HepG2 (cell line): ENCODE data around the gene LAMB4. TPM values are rescaled to one million over a fixed set of nuclear protein-coding genes. Genes with fewer than 3 reads are reported as not detected.

Experiments used
- FOSL2 ChIP-seq: sonication (generic); formaldehyde crosslinking; IDR thresholded peaks from 2 replicates; pipeline ENCODE4 v1.4.0; 2020; ENCODE audit warnings: missing genetic modification reagents
- FOXA3 ChIP-seq: IDR thresholded peaks from 2 replicates; pipeline ENCODE4 v1.6.1; 2016; ENCODE audit warnings: missing genetic modification reagents, missing compliant biosample characterization
- FOXP1 ChIP-seq, 2 experiments: fragments of 450-650 bp in 1 of 2; IDR thresholded peaks; 2 replicates each; pipeline ENCODE4 v1.6.1; 2017 to 2018; ENCODE audit warnings: antibody characterized with exemption in 1 of 2
- HDAC1 ChIP-seq: sonication (generic); formaldehyde crosslinking; IDR thresholded peaks from 2 replicates; pipeline ENCODE4 v1.5.1; 2020; ENCODE audit warnings: mild to moderate bottlenecking, missing genetic modification reagents
- MXI1 ChIP-seq: IDR thresholded peaks from 3 replicates; pipeline ENCODE4 v1.6.1; 2012; ENCODE audit warnings: low read depth, low read length, inconsistent platforms, borderline replicate concordance
- NR2F6 ChIP-seq, 2 experiments: IDR thresholded peaks; 2 replicates each; pipeline ENCODE4 v1.6.1; 2016; ENCODE audit warnings: antibody characterized with exemption in 1 of 2, mild to moderate bottlenecking in 1 of 2
- ONECUT2 ChIP-seq: sonication (generic); formaldehyde crosslinking; IDR thresholded peaks from 2 replicates; pipeline ENCODE4 v1.4.0; 2020; ENCODE audit warnings: missing genetic modification reagents
- PPARG ChIP-seq: conservative IDR thresholded peaks from 2 replicates; pipeline ENCODE4 v1.6.1; 2016; ENCODE audit warnings: missing biosample characterization, missing genetic modification reagents
- RBAK ChIP-seq: sonication (generic); formaldehyde crosslinking; IDR thresholded peaks from 2 replicates; pipeline ENCODE4 v1.5.1; 2020; ENCODE audit warnings: mild to moderate bottlenecking, missing genetic modification reagents
- SOX13 ChIP-seq, 3 experiments: fragments of 450-650 bp in 1 of 3; sonication (generic) in 1 of 3; formaldehyde crosslinking in 1 of 3; IDR thresholded peaks in 2 of 3; conservative IDR thresholded peaks in 1 of 3; 2 replicates each; pipeline versions ENCODE4 v1.5.0 to v1.6.1; 2016 to 2020; ENCODE audit warnings: antibody characterized with exemption in 1 of 3, mild to moderate bottlenecking in 1 of 3, missing compliant biosample characterization in 1 of 3, missing genetic modification reagents in 1 of 3, moderate library complexity in 1 of 3
- SYNCRIP ChIP-seq: fragments of 200-400 bp; formaldehyde crosslinking; IDR thresholded peaks from 2 replicates; pipeline ENCODE4 v1.6.1; 2018; ENCODE audit warnings: mild to moderate bottlenecking, low read depth, low read length; ENCODE audit not compliant: insufficient read depth
- TBX2 ChIP-seq: sonication (generic); formaldehyde crosslinking; IDR thresholded peaks from 2 replicates; pipeline ENCODE4 v1.5.0; 2020; ENCODE audit warnings: missing genetic modification reagents, mild to moderate bottlenecking, borderline replicate concordance
- ZNF773 ChIP-seq: sonication (generic); formaldehyde crosslinking; IDR thresholded peaks from 2 replicates; pipeline ENCODE4 v1.4.0; 2020; ENCODE audit warnings: missing genetic modification reagents, borderline replicate concordance
- ZSCAN25 ChIP-seq: sonication (generic); formaldehyde crosslinking; IDR thresholded peaks from 2 replicates; pipeline ENCODE4 v1.8.0; 2022; ENCODE audit warnings: mild to moderate bottlenecking, missing genetic modification reagents
- polyA plus RNA-seq, 8 experiments: library from polyadenylated mRNA; depleted of rRNA in 3 of 8; stranded (reverse) in 7 of 8; unstranded in 1 of 8; fragments of >200 nt; fragmentation: Illumina TruSeq in 4 of 8; extraction: Trizol in 4 of 8; gene quantifications; 2 replicates each; pipeline versions ENCODE4 v1.2.1 to v1.2.3, GENCODE V29; 2011 to 2016; ENCODE audit warnings: low read depth in 4 of 8, missing spikeins in 1 of 8, mixed read lengths in 1 of 8; ENCODE audit not compliant: insufficient read depth in 1 of 8
- total RNA-seq, 5 experiments: library from RNA; depleted of rRNA; stranded (reverse); fragments of >200 nt; fragmentation: Illumina TruSeq; extraction: Trizol; gene quantifications; 2 replicates each; pipeline ENCODE4 v1.2.3, GENCODE V29; 2016; ENCODE audit warnings: low read depth in 1 of 5
- TF ChIP-seq, protein P1 (sequence below): IDR thresholded peaks from 2 replicates; pipeline ENCODE4 v1.6.1; 2016; ENCODE audit warnings: low read depth, missing genetic modification reagents, missing compliant biosample characterization
- TF ChIP-seq, protein P2 (sequence below): sonication (generic); formaldehyde crosslinking; conservative IDR thresholded peaks from 2 replicates; pipeline ENCODE4 v1.8.0; 2022; ENCODE audit warnings: low read depth, missing genetic modification reagents

Gene LAMB4
- total and polyA plus RNA-seq, 2 of the 13 experiments (the other 11 are each of a cell fraction or from before 2014, with no cell fraction given), result 0.05 TPM; not detected in 1

DNA sequence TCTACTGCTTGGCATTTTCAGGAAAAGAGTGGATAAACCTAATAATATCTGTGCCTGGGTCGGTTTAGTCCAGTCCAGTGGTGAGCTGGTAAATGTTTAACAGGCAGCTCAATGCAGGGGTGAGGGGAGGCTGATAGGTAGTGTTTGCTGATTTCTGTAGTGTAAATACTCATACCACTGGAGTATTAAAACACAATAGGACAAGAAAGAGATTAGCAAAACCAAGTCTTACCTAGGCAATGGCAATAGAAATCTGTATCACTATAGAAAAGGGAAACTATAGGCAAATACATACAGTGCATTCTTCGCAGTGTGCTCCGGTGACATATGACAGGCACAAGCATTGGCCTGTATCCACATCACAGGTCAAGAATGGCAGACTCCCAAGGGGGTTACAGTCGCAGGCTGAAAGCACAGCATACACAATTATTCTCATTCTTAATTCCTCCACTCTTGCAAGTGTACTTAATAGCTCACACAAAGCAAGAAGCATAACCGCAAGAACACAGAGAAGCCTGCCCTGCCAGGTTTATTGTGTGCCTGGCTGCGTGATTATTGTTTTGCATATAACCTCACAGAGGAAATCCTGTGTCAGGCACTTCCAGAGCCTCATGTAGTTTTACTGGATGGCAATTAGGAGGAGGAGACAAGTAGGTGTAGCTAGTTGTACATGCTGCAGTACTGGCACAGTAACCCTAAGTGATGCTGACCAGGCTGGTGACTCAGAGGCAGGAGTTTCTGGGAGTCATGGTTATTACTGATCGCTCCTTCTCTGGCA, 35.0 kb downstream of the LAMB4 start (continued):
- TF ChIP-seq, protein P1, sequence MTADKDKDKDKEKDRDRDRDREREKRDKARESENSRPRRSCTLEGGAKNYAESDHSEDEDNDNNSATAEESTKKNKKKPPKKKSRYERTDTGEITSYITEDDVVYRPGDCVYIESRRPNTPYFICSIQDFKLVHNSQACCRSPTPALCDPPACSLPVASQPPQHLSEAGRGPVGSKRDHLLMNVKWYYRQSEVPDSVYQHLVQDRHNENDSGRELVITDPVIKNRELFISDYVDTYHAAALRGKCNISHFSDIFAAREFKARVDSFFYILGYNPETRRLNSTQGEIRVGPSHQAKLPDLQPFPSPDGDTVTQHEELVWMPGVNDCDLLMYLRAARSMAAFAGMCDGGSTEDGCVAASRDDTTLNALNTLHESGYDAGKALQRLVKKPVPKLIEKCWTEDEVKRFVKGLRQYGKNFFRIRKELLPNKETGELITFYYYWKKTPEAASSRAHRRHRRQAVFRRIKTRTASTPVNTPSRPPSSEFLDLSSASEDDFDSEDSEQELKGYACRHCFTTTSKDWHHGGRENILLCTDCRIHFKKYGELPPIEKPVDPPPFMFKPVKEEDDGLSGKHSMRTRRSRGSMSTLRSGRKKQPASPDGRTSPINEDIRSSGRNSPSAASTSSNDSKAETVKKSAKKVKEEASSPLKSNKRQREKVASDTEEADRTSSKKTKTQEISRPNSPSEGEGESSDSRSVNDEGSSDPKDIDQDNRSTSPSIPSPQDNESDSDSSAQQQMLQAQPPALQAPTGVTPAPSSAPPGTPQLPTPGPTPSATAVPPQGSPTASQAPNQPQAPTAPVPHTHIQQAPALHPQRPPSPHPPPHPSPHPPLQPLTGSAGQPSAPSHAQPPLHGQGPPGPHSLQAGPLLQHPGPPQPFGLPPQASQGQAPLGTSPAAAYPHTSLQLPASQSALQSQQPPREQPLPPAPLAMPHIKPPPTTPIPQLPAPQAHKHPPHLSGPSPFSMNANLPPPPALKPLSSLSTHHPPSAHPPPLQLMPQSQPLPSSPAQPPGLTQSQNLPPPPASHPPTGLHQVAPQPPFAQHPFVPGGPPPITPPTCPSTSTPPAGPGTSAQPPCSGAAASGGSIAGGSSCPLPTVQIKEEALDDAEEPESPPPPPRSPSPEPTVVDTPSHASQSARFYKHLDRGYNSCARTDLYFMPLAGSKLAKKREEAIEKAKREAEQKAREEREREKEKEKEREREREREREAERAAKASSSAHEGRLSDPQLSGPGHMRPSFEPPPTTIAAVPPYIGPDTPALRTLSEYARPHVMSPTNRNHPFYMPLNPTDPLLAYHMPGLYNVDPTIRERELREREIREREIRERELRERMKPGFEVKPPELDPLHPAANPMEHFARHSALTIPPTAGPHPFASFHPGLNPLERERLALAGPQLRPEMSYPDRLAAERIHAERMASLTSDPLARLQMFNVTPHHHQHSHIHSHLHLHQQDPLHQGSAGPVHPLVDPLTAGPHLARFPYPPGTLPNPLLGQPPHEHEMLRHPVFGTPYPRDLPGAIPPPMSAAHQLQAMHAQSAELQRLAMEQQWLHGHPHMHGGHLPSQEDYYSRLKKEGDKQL, result 0 out of 2 replicates have a peak, but pooled peaks have one; percentile 14
- TF ChIP-seq SYNCRIP (no peak), NR2F6 (IDR thresholded peaks at IDR 0.05) (no peak), NR2F6 (CRISPR knock-in tag; IDR thresholded peaks at IDR 0.05) (no peak), FOXA3 (CRISPR knock-in tag) (peak; percentile 76), FOSL2 (CRISPR knock-in tag) (peak; percentile 14; the same call in 1 of the 2 replicates), ONECUT2 (CRISPR knock-in tag) (peak; percentile 26; the same call in 1 of the 2 replicates), PPARG (CRISPR knock-in tag) (0 out of 2 replicates have a peak, but pooled peaks have one; percentile 17), SOX13 (IDR thresholded peaks at IDR 0.05) (peak; percentile 35; the same call in 1 of the 2 replicates), SOX13 (CRISPR knock-in tag; conservative IDR thresholded peaks at IDR 0.05 in 1 of 2, IDR thresholded peaks at IDR 0.05 in 1 of 2) (peak in 1 of 2 experiments; percentile 88; a peak in 2 of 4 replicates), HDAC1 (CRISPR knock-in tag) (0 out of 2 replicates have a peak, but pooled peaks have one; percentile 25), ZSCAN25 (CRISPR knock-in tag) (peak; percentile 100), RBAK (CRISPR knock-in tag) (no peak), MXI1 (no peak), TBX2 (CRISPR knock-in tag) (peak; percentile 60), FOXP1 (IDR thresholded peaks at IDR 0.05) (no peak), FOXP1 (CRISPR knock-in tag; IDR thresholded peaks at IDR 0.05) (peak; percentile 60), ZNF773 (no peak)
- TF ChIP-seq, protein P2, sequence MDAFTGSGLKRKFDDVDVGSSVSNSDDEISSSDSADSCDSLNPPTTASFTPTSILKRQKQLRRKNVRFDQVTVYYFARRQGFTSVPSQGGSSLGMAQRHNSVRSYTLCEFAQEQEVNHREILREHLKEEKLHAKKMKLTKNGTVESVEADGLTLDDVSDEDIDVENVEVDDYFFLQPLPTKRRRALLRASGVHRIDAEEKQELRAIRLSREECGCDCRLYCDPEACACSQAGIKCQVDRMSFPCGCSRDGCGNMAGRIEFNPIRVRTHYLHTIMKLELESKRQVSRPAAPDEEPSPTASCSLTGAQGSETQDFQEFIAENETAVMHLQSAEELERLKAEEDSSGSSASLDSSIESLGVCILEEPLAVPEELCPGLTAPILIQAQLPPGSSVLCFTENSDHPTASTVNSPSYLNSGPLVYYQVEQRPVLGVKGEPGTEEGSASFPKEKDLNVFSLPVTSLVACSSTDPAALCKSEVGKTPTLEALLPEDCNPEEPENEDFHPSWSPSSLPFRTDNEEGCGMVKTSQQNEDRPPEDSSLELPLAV, result no peak
